HG02970 (cell line): ENCODE results near the gene WDR45B.
A peak's percentile ranks its signal among the peaks of the same experiment; 100 is the strongest.

Experiments
- ATAC-seq: cut with Tn5 transposase; IDR thresholded peaks from one replicate; pipeline ENCODE4 v1.9.1; 2021; ENCODE audit warnings: mild to moderate bottlenecking, moderate library complexity, moderate number of reproducible peaks; ENCODE audit not compliant: unreplicated experiment, low FRiP score

The WDR45B gene

DNA sequence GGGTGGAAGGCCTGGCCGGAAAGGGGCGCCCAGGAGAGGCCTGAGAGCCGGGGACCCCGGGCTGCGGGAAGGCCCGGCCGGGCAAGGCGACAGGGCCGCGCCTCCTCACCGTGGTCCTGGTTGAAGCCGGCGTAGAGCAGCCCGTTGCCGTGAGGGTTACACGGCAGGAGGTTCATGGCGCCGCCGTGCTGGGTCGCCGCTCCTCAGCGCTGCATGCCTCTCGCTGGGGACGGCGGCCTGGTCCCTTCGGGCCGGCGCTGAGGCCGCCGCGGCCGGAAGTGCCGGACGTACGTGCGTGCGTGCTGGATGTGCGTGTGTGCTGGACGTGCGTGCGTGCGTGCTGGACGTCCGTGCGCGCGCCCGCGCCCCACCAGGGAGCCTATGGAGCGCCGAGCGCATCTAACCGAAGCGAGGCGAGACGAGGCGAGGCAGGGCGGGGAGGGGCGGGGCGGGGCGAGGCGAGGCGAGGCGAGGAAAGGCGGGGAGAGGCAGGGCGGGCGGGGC is at the start of gene WDR45B:
Gene WDR45B (minus strand): TSS at position 280 of the 504 bp plus-strand sequence. CDS start 104 bp downstream, at position 176.
- ATAC-seq: peak; percentile 85

- no peak for ATAC-seq
Observed at GRCh38 chr17:82697808-82698064, 49.5 kb upstream of the WDR45B start.

- no peak for ATAC-seq
Observed at GRCh38 chr17:82696916-82697807, 48.9 kb upstream of the WDR45B start.

DNA sequence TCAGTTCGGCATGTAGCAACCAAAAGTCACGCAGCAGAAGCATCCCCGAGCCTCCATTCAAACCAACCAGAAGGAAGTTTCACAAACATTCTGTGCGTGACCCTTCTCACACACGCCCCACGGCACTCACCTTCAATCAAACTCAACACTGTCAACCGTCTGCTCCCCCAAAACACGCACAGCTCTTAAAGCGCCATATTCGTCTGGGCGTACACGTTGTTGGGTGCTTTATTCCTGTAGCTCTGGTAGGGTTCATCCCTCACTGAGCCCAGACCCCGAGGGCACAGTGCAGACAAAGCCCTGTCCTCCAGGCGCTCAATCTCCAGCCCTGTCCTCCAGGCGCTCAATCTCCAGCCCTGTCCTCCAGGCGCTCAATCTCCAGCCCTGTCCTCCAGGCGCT is 48.0 kb upstream of the WDR45B start:
- ATAC-seq: no peak

DNA sequence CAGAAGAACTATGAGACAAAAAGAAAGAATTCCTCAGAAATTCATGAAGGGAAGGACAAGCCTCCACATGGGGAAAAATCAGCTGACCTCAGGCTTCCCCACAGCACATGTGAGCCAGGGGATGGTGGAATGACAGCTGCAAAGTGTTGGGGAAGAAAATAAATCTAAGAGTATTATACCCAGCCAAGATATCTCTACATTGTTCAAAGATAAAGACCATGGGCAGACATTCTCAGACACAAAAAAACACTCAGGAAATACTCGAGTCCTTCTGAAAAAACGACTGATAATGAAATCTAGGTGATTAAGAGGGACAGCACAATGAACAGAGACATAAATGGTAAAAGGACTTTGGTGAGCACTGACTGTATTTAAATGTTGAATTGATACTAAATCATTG is 46.4 kb upstream of the WDR45B start:
- ATAC-seq: no peak

- ATAC-seq: no peak
Observed at GRCh38 chr17:82693168-82693867, 45.1 kb upstream of the WDR45B start.

DNA sequence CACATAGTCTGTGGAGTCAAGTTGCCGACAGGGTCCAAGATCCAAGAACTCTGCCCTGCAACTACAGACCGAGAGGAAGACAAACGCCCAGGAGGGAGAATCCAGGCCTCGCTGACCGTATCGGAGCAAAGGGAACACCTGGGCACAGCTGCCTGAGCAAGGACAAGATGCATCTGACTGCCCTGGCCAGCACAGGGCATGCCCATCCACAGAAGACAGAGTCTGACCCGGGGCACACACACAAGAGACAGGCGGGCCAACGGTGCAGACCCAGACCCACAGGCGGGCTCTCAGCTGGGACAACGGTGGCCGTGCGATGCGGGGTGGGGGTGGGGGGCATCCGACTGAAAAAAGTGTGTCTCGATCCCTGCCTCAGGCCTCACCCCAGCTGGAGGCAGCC is 44.0 kb upstream of the WDR45B start:
- ATAC-seq: no peak

- no peak for ATAC-seq
Observed at GRCh38 chr17:82691714-82692113, 43.5 kb upstream of the WDR45B start.

DNA sequence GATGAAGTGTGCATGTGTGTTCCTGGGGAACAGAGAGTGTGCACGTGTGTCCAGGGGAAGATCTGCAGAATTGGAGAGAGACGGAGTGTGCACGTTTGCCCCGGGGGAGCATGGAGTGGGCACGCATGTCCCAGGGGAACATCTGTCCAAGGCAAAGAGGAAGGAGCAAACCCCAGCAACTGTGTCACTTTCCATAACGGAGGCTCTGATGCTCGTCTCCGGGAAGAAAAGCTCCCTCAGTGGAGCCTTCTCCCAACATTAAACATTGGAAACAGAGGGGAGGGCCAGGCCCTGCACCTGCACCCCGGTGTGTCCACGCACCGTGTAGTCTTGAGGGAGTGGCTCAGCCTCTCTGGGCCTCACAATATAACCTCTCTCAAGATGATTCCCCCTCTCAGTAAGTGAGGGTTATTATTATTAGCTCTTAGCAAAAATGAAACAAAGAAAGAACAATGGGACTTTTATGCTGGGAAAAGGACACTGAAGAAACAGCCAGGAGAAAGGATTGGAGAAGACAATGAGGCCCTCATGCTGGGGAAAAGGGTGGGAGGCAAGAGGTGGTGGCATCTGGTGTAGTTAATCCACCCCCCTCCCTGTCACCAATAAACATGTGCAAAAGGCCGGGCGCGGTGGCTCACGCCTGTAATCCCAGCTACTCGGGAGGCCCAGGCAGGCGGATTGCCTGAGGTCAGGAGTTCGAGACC is 42.7 kb upstream of the WDR45B start:
- no peak for ATAC-seq

- ATAC-seq: no peak
Observed at GRCh38 chr17:82689077-82689476, 40.8 kb upstream of the WDR45B start.

GRCh38 chr17:82687871-82688270 is 39.6 kb upstream of the WDR45B start:
- ATAC-seq: no peak

GRCh38 chr17:82687375-82687861 is 39.2 kb upstream of the WDR45B start:
- ATAC-seq: no peak

- ATAC-seq: no peak
Observed at GRCh38 chr17:82686366-82687324, 38.4 kb upstream of the WDR45B start.

DNA sequence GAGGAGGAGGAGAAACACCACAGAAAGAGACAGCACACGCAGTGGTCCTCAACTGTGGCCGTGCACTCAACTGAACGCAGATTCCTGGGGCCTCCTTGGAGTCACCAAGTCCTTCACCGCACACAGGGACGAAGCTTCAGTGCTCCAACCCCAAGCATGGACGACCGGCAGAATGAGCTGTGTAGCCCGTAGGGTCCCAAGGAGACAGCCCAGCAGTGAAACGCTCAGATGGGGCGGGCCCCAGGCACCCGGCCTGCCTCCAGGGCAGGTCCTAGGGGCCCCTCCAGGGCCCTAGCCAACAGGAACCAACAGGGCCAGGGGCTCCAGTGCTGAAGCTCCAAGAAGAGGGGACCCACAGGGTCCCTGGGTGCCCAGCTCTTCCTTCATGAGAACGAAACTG is 37.0 kb upstream of the WDR45B start:
- ATAC-seq: no peak

DNA sequence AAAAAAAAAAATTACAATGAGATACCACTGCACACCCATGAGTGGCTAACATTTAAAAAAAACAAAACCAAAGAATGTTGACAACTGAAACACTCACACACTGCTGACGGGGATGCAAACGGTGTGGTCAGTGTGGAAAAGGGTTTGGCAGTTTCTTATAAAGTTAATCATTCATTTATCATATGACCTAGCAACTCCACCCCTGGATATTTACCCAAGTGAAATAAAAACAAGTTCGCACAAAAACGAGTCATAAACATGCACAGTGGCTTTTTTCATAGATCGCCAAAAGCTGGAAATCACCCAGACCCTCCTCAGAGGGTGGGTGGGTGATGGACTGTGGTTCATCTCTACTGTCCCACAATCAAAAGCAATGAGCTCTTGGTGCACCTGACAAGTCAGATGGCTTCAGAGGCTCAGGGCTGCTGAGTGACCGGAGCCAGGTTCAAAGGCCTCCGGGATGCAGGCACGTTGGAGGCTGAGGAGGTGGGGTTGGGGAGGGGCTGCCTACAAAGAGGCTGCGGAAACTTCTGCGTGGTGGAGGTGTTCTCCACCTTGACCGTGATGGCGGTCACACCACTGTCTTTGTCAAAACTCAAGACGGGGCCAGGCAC is 36.1 kb upstream of the WDR45B start:
- no peak for ATAC-seq

DNA sequence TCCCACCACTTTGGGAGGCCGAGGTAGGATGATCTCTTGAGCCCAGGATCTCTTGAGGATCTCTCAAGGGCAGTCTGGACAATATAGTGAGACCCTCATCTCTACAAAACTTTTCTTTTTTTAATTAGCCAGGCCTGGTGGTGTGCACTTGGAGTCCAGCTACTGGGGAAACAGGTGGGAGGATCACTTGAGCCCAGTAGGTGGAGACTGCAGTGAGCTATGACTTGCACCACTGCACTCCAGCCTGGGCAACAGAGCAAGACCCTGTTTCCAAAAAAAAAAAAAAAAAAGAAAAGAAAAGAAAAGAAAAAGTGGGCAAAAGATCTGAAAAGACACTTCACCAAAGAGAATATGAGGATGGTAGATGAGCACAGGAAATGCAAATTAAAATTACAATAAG is 35.3 kb upstream of the WDR45B start:
- ATAC-seq: no peak

DNA sequence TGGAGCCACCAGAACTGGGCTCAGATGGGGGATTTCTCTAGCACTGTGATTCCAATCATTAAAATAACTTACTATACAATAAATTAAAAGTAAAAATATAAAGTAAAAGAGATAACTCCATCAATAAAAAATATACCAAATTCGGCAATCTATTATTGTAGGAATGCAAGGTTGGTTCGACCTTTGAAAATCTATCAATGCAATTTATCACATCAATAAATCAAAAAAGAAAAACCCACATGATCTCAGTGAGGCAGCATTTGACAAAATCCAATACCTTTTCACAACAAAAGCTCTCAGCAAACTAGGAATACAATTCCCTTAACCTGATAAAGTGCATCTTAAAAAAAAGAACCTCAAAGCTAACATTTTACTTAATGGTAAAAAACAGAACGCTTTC is 33.3 kb upstream of the WDR45B start:
- ATAC-seq: no peak

DNA sequence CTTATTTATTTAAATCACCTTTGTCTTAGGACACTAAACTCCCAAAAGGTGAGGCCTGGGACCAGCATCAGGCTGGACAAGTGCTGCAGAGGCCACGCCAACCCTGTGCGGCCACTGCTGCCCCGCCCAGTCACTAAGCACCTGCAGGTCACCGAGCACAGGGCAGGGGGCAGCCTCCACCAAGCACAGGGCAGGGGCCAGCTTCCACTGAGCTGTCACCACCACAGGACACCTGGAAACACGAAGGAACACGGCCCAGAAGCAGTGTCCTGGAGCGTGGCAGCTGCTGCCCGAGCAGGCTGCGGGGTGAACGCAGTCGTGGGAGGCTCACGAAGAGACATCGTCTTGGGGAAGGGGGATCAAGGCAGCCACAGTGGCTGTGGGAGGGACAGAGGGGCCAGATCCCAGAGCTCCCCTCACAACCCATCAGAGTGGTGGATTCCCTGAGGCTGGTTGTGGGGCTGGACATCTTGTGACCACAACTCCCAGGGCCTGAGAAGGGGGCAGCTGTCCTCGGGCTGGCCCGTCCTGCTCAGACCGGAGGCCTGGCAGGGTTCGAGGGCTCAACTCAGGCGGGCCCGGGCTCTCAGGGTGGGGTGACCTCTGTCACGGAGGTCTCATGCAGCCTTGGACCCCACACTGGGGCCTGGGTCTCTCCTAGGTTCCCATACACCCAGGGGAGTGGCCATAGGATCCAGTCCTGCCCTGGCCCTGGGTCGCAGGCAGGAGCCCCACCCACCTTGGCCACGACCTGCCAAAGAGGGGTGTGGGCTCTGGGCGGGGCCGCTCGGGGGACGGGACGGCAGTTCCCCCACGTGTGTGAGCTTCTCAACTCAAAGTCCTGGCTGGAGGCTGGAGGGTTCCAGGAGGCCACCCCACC is 31.6 kb upstream of the WDR45B start:
- no peak for ATAC-seq
